ENCODE data around the gene CES4A. TPM values are rescaled to one million over a fixed set of nuclear protein-coding genes. Genes with fewer than 3 reads are reported as not detected.

The CES4A gene
- polyA plus RNA-seq, 1 of the 3 experiments (the other 2 are of a cell fraction), result 7.3 TPM

- Histone ChIP-seq H3K9me2 (no peaks in the 10 kb centered on the region), H3K9ac (no peak overlapping the region), H3K36me3 (replicated peaks in 1 of 2; ENCODE audit: control insufficient read depth in 1 of 2, insufficient read depth in 2 of 2, low read length in 1 of 2) (peaks cover 0 to 18% of the 10 kb centered on the region in 2 experiments), H3K4me1 (ENCODE audit: control insufficient read depth in 1 of 2, insufficient read depth in 2 of 2, low read depth in 1 of 2, low read length in 1 of 2) (0 out of 4 replicates have a peak, but pooled peaks cover 0 to 3% of the 10 kb centered on the region in 2 experiments), H3K27me3 (ENCODE audit: insufficient read depth) (no peaks in the 10 kb centered on the region), H3K79me2 (ENCODE audit: insufficient read depth) (peaks cover 88% of the 10 kb centered on the region), H3K4me2 (no peak overlapping the region), H2AFZ (ENCODE audit: low read depth) (no peak overlapping the region), H3K27ac (ENCODE audit: low read depth in 2 of 2, low read length in 1 of 2) (peak overlapping the region in 1 of 2 experiments; percentile 85; a peak in 2 of 4 replicates), H4K20me1 (ENCODE audit: insufficient read depth) (no peaks in the 10 kb centered on the region; the same call in 1 of the 2 replicates), H3K9me3 (no peaks in the 10 kb centered on the region), H3F3A (replicated peaks; ENCODE audit: insufficient read depth) (peaks cover 65% of the 10 kb centered on the region), H3K4me3 (ENCODE audit: low read depth in 2 of 2, low read length in 1 of 2) (no peak overlapping the region)
- WGBS (ENCODE audit: low lambda C conversion rate), result 87% methylated on average over 2 of the region's 2 CpGs
- ChIA-PET CTCF (interaction anchor here (0.9 to 2.0 kb wide), 3 partner anchors 8 to 187 kb away, joined by 3 to 8 read pairs (median 4); no protein-coding TSS in a partner anchor), POLR2A (no interaction called here)
- TF ChIP-seq EZH2phosphoT487 (IDR thresholded peaks at IDR 0.05; ENCODE audit: borderline replicate concordance, low read depth), result no peak
- TF ChIP-seq SMC3 (IDR thresholded peaks at IDR 0.05; ENCODE audit: low read depth, low read length), result no peak
- TF ChIP-seq TAF1 (IDR thresholded peaks at IDR 0.05; ENCODE audit: borderline replicate concordance, low read depth, low read length), result no peak
- no peak for TF ChIP-seq CTCF (IDR thresholded peaks at IDR 0.05)
- TF ChIP-seq FOSL2 (IDR thresholded peaks at IDR 0.05; ENCODE audit: borderline replicate concordance, low read depth), result no peak
- TF ChIP-seq ZBTB33 (IDR thresholded peaks at IDR 0.05; ENCODE audit: borderline replicate concordance, low read depth), result no peak
- no peak for TF ChIP-seq FOXJ3 (CRISPR knock-in tag; IDR thresholded peaks at IDR 0.05)
- no peak for TF ChIP-seq TEAD4 (IDR thresholded peaks at IDR 0.05; ENCODE audit: borderline replicate concordance, insufficient read depth)
- no peak for TF ChIP-seq MXI1 (IDR thresholded peaks at IDR 0.05; ENCODE audit: low read depth, low read length)
- no peak for TF ChIP-seq RFX5 (IDR thresholded peaks at IDR 0.05; ENCODE audit: low read length)
- TF ChIP-seq NRF1 (IDR thresholded peaks at IDR 0.05; ENCODE audit: low read depth, low read length), result no peak
- no peak for TF ChIP-seq RAD21 (IDR thresholded peaks at IDR 0.05; ENCODE audit: low read length)
- TF ChIP-seq ELF1 (IDR thresholded peaks at IDR 0.05), result no peak
- no peak for TF ChIP-seq RCOR1 (IDR thresholded peaks at IDR 0.05; ENCODE audit: low read length)
- no peak for TF ChIP-seq FOXM1 (IDR thresholded peaks at IDR 0.05; ENCODE audit: low read depth)
- no peak for TF ChIP-seq REST (IDR thresholded peaks at IDR 0.05; ENCODE audit: low read depth, low read length)
- no peak for TF ChIP-seq JUND (IDR thresholded peaks at IDR 0.05)
- no peak for TF ChIP-seq GATA2 (CRISPR knock-in tag; IDR thresholded peaks at IDR 0.05)
- no peak for TF ChIP-seq TCF12 (IDR thresholded peaks at IDR 0.05)
- no peak for DNase-seq
These were observed 66.5 kb downstream of the CES4A start for GRCh38 chr16:67054901-67055300.
